ENCODE results near the gene KLHL25. TPM values are rescaled to one million over a fixed set of nuclear protein-coding genes. Genes with fewer than 3 reads are reported as not detected.

The KLHL25 gene
- total RNA-seq, 1 donor from 2014 or later = 3.6 TPM

DNA sequence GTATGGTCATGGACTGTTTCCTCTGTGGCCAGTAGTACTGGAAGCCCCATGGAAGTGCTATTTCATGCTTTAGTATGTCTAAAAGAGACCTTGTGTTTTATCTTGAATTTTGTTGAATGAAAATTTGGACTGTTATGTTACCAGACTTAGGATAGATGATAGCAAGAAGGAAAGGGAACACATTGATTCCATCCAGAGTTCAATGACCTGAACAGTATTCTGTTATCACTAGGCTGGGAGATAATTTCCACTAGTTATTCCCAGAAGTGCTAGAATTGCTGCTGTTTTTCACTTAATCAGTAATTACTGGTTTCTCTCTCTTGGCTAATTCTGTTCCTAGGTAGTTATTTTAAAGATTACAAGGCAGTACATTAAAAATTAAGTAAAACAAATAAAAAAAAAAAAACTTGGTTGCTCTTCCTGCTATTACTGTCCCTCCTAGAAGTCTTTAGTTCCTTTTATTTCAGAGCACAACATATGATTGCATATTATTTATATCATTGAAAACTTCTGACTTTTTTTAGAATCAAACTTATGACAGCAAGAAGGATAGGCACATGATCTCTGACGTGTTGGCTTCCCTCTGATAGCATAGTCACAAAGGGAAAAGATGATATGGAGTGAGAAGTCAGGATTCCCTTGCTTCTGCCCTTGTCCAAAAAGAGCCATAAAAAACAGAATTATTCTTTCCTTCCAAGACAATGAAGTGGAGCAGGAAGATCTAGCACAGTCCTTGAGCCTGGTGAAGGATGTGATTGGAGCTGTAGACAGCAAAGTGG, 72.2 kb downstream of the KLHL25 start:
- no peak for DNase-seq (ENCODE audit: low read depth in 2 of 2)

DNA sequence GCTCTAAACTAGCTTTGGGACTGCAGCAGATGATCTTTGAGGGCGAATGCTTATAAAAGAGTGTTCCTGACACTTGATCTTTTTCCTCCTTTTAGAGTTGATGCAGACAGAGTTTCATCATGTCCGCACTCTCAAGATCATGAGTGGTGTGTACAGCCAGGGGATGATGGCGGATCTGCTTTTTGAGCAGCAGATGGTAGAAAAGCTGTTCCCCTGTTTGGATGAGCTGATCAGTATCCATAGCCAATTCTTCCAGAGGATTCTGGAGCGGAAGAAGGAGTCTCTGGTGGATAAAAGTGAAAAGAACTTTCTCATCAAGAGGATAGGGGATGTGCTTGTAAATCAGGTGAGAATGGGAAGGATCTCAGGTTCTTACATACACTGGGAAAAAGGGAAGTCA, 75.7 kb downstream of the KLHL25 start:
- DNase-seq (ENCODE audit: low read depth in 2 of 2) = no peak

DNA sequence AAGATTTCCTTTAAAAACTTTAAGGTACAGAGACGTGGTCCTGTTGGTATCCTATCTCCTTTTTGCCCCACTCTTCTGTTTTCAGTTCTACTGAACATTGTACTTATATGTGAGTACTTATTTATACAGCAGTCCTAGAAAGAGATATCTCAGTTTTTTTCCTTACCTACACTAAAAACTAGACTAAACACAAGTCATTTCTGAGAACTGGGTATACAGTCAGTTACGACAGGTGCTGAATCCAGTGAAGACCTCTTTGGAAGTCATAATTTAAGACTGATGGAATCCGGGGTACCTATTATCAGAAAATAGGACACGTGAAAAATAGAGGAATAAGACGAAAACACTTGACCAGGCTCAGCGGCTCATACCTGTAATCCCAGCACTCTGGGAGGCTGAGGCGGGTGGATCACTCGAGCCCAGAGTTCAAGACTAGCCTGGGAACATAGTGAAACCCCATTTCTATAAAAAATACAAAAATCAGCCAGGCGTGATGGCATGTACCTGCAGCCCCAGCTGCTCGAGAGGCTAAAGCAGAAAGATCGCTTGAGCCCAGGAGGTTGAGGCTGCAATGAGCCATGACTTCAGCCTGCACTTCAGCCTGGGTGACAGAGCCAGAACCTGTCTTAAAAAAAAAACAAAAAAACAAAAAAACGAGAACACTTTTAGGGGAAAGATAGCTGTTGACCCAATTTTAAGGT, 76.3 kb downstream of the KLHL25 start:
- DNase-seq (ENCODE audit: low read depth in 2 of 2) = no peak

DNA sequence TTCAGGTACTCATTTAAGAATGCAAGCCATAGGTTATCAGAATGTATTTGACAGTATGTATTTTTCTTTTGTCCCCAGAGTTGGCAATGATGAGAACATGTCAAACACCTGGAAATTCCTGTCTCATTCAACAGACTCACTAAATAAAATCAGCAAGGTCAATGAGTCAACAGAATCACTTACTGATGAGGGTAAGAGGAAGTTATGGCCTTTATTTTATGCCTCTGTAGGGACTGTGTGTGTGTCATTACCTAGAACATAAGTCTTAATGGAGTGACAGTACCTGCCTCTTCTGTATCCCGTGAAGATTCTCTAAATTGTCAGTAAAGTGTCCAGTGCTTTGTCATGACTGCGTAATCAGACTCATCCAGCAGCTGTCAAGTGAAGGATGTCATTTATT, 77.5 kb downstream of the KLHL25 start:
- DNase-seq (ENCODE audit: low read depth in 2 of 2) = no peak

DNA sequence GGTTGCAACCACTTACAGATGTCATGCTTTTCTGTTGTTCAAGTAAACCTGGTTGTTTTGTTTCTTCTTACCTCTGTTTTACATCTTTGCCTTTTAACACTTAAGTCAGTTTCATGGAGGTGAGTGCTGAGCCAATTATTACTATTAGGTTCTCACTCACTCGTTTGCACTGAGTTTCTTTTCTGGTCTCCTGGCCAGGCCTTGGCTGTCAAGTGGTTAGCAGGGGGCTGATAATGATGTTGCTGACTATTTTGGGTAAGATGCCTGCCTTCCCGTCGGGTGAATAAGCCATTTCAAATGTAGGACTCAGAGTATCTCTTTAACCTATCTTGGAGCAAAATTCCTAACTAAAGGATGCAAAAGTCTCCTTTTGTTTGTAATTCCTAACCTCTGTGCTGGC, 78.5 kb downstream of the KLHL25 start:
- no peak for DNase-seq (ENCODE audit: low read depth in 2 of 2)

DNA sequence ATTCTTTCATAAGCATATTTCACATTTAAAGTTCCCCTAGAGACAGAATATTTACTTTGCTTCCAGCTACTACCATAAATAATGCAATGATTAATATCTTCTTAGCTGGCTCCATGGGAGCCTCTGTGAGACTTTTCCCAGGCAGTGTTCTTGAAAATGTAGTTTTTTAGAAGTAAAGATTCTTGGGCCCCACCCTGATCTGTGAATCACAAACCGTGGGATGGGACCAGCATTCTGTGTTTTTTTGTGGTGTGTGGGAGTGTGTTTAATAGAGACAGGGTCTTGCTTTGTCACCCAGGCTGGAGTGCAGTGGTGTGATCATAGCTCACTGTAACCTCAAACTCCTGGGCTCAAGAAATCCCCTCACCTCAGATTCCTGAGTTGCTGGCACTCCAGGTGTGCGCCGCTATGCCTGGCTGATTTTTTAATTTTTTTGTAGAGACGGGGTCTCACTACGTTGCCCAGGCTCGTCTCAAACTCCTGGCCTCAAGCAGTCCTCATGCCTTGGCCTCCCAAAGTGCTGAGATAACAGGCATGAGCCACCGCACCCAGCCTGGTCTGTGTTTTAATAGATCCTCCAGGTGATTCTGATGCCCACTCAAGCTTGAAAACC, 83.0 kb downstream of the KLHL25 start:
- no peak for DNase-seq (ENCODE audit: low read depth in 2 of 2)

DNA sequence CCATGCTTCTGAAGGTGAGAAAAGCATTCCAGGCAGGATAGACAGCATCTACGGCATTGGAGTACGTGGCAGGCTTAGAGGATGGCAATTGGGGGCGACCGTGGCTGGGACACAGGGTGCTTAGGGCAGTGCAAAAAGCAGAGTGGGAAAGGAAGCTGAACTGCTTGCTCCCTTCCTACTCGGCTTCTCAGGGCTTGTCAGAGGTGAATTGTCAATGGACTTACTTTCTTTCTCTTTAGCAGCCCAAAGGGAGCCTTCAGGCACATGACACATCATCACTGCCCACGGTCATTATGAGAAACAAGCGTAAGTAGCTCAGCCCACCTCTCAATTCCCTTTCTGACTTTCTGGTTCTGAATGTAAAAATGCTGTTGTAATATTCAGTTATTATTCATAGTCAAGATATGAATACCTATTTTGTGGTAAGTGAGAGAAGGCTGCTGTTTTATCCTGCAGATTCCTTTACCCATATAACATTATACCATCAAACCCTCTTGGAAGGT, 84.3 kb downstream of the KLHL25 start:
- no peak for DNase-seq (ENCODE audit: low read depth in 2 of 2)
